Renal cortex interstitium (tissue), 3 donors: ENCODE measurements around the gene ZFP90. TPM values are rescaled to one million over a fixed set of nuclear protein-coding genes. Genes with fewer than 3 reads are reported as not detected.

ENCODE experiments used
- polyA plus RNA-seq, 3 donors: library from polyadenylated mRNA; unstranded; fragments of 120-200 nt; gene quantifications; one replicate each; pipeline ENCODE4 v1.2.1, GENCODE V29; 2013; ENCODE audit not compliant: insufficient read length in 3 of 3

The ZFP90 gene
- polyA plus RNA-seq, 3 donors = 37.7 to 44.6 (median 39.4) TPM

Other genes starting within 250 kb of the ZFP90 start
- gene SLC7A6OS, start 228.3 kb upstream of the ZFP90 start, polyA plus RNA-seq = 10 to 100 TPM; 19.8 to 25.4 (median 20.8) TPM
- 10 to 100 TPM; 51.2 to 64.2 (median 52.5) TPM for gene PRMT7, start 228.3 kb upstream of the ZFP90 start, polyA plus RNA-seq
- 1 to 10 TPM in 2 of 3 donors, under 1 TPM in 1; 0.96 to 2.5 (median 1.2) TPM for gene SMPD3, start 90.8 kb upstream of the ZFP90 start, polyA plus RNA-seq
- gene CDH3, start 106.0 kb downstream of the ZFP90 start, polyA plus RNA-seq = 10 to 100 TPM; 55.9 to 63.0 (median 60.3) TPM
- gene CDH1, start 198.0 kb downstream of the ZFP90 start, polyA plus RNA-seq = 100 to 1,000 TPM in 1 of 3 donors, 10 to 100 TPM in 2; 85.4 to 114 (median 88.5) TPM